Measurements from ENCODE around the gene LTBP1. TPM values are rescaled to one million over a fixed set of nuclear protein-coding genes. Genes with fewer than 3 reads are reported as not detected.
"Not testable (repeated sequence)": the region's sequence is repeated elsewhere in the genome, so short reads cannot be mapped to it uniquely, and the experiment has no call there.

The LTBP1 gene
- total RNA-seq, 1 donor from 2014 or later: 327 TPM

DNA sequence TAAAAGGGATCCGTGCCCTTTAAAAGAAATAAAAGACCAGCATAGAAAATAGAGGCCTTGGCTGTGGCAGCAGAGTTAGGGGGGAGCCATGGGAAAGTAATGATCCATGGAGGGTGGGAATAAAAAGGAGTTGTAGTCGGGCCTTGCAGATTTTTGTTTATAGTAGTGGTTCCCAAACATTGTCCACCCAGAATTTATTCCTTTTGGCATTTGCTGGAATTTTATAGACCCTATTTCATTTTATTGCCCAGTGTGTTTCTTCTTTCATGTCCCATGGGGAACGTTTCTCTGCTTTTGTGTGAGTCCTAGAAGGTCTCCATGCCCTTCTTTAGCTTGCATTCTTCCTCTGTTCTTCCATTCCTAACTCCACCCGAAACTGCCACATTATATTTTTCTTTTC, 222.2 kb downstream of the LTBP1 start:
- no peaks in the 10 kb centered on the region for H3K9me3 Mint-ChIP-seq (ENCODE audit: unreplicated experiment)
- peaks cover 3% of the 10 kb centered on the region for H3K4me1 Mint-ChIP-seq (ENCODE audit: unreplicated experiment)
- DNase-seq (ENCODE audit: low spot score): no peak
- H3K27me3 Mint-ChIP-seq (ENCODE audit: unreplicated experiment): peaks cover 2% of the 10 kb centered on the region
- TF ChIP-seq, protein P1, sequence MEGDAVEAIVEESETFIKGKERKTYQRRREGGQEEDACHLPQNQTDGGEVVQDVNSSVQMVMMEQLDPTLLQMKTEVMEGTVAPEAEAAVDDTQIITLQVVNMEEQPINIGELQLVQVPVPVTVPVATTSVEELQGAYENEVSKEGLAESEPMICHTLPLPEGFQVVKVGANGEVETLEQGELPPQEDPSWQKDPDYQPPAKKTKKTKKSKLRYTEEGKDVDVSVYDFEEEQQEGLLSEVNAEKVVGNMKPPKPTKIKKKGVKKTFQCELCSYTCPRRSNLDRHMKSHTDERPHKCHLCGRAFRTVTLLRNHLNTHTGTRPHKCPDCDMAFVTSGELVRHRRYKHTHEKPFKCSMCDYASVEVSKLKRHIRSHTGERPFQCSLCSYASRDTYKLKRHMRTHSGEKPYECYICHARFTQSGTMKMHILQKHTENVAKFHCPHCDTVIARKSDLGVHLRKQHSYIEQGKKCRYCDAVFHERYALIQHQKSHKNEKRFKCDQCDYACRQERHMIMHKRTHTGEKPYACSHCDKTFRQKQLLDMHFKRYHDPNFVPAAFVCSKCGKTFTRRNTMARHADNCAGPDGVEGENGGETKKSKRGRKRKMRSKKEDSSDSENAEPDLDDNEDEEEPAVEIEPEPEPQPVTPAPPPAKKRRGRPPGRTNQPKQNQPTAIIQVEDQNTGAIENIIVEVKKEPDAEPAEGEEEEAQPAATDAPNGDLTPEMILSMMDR (IDR thresholded peaks at IDR 0.05; ENCODE audit: unreplicated experiment): no peak
- no peak overlapping the region for H3K4me3 Mint-ChIP-seq (ENCODE audit: unreplicated experiment)
- peaks cover 10% of the 10 kb centered on the region for H3K36me3 Mint-ChIP-seq (ENCODE audit: low read depth, unreplicated experiment)
- H3K27ac Mint-ChIP-seq (ENCODE audit: unreplicated experiment): no peak overlapping the region

DNA sequence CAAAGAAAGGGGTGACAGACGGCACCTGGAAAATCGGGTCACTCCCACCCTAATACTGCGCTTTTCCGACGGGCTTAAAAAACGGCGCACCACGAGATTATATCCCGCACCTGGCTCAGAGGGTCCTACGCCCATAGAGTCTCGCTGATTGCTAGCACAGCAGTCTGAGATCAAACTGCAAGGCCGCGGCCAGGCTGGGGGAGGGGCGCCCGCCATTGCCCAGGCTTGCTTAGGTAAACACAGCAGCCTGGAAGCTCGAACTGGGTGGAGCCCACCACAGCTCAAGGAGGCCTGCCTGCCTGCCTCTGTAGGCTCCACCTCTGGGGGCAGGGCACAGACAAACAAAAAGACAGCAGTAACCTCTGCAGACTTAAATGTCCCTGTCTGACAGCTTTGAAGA, 223.5 kb downstream of the LTBP1 start:
- not testable (repeated sequence) for H3K27ac Mint-ChIP-seq (ENCODE audit: unreplicated experiment); H3K4me3 Mint-ChIP-seq (ENCODE audit: unreplicated experiment); H3K9me3 Mint-ChIP-seq (ENCODE audit: unreplicated experiment); H3K27me3 Mint-ChIP-seq (ENCODE audit: unreplicated experiment); H3K4me1 Mint-ChIP-seq (ENCODE audit: unreplicated experiment); DNase-seq (ENCODE audit: low spot score); H3K36me3 Mint-ChIP-seq (ENCODE audit: low read depth, unreplicated experiment)

DNA sequence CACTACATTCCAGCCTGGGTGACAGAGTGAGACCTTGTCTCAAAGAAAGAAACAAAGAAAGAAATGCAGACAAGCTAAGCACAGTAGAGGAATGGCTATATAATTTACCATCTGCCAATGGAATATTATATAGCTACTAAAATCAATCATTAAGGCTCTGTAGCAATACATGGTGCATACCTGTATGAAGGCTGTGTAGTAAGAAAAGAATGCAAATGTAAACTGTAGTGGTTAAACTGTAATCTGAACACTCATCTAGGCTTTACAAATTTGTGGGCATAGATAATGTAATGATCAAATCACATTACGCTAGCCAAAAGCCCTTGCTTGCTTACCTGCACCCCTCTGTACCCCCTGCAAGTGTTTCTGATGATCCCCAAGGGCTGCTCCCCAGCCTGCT, 230.9 kb downstream of the LTBP1 start:
- Mint-ChIP-seq H3K27ac (ENCODE audit: unreplicated experiment) (no peak overlapping the region), H3K36me3 (ENCODE audit: low read depth, unreplicated experiment) (peaks cover 5% of the 10 kb centered on the region)
- DNase-seq (ENCODE audit: low spot score): no peak

DNA sequence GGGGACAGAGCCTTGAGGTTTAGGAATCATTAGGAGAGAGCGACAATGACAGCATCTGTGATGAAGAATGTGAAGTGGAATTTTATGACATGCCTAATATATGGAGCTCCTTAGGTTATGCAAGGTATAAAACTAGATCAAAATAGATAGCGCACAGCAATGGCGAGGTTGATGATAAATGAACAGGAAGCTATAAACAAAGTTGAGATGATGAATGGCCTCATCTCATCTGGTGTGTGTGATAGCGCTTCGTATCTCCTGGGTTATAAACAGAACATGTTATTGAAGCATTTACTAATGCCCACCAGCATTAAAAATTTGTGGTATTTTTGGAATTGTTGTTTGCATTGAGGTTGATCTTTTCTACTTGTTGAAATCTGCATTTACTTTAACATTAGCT, 231.5 kb downstream of the LTBP1 start:
- no peak for DNase-seq (ENCODE audit: low spot score)
- H3K4me3 Mint-ChIP-seq (ENCODE audit: unreplicated experiment): no peak overlapping the region
- no peaks in the 10 kb centered on the region for H3K9me3 Mint-ChIP-seq (ENCODE audit: unreplicated experiment)

More for the DNA sequence above, 230.9 kb downstream of the LTBP1 start:
- Mint-ChIP-seq H3K27me3 (ENCODE audit: unreplicated experiment) (peaks cover 4% of the 10 kb centered on the region), H3K4me3 (ENCODE audit: unreplicated experiment) (no peak overlapping the region), H3K9me3 (ENCODE audit: unreplicated experiment) (no peaks in the 10 kb centered on the region), H3K4me1 (ENCODE audit: unreplicated experiment) (no peaks in the 10 kb centered on the region)
- TF ChIP-seq, protein P1 (IDR thresholded peaks at IDR 0.05; ENCODE audit: unreplicated experiment): no peak

DNA sequence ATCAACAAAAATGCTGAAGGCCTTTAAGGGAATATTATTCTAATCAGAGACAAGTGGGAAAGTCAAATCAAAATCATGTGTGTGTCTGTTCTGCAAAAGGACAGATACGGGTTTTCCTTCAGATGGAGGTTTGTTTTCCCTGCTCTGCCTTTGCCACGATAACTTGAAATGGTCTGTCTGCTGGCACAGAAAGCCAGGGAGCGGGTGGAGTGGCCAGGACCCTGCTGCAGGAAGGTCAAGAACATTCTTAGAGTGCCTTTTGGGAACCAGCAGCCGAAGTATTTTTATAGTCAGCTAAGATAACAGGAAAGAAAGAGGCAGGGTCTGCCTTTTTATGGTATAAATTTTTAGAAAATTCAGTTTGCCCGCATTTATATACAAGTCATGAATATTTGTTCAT, 234.2 kb downstream of the LTBP1 start:
- no peak overlapping the region for H3K4me3 Mint-ChIP-seq (ENCODE audit: unreplicated experiment)
- no peak for DNase-seq (ENCODE audit: low spot score)
- TF ChIP-seq, protein P1 (IDR thresholded peaks at IDR 0.05; ENCODE audit: unreplicated experiment): no peak

More for the DNA sequence above, 231.5 kb downstream of the LTBP1 start:
- Mint-ChIP-seq H3K27ac (ENCODE audit: unreplicated experiment) (no peak overlapping the region), H3K27me3 (ENCODE audit: unreplicated experiment) (peaks cover 4% of the 10 kb centered on the region), H3K36me3 (ENCODE audit: low read depth, unreplicated experiment) (peaks cover 5% of the 10 kb centered on the region), H3K4me1 (ENCODE audit: unreplicated experiment) (no peaks in the 10 kb centered on the region)
- TF ChIP-seq, protein P1 (IDR thresholded peaks at IDR 0.05; ENCODE audit: unreplicated experiment): no peak

More for the DNA sequence above, 234.2 kb downstream of the LTBP1 start:
- peaks cover 2% of the 10 kb centered on the region for H3K27me3 Mint-ChIP-seq (ENCODE audit: unreplicated experiment)
- H3K4me1 Mint-ChIP-seq (ENCODE audit: unreplicated experiment): no peaks in the 10 kb centered on the region
- no peaks in the 10 kb centered on the region for H3K9me3 Mint-ChIP-seq (ENCODE audit: unreplicated experiment)
- no peak overlapping the region for H3K27ac Mint-ChIP-seq (ENCODE audit: unreplicated experiment)
- peaks cover 5% of the 10 kb centered on the region for H3K36me3 Mint-ChIP-seq (ENCODE audit: low read depth, unreplicated experiment)
